K562 (cell line): ENCODE data around the gene AMBRA1. TPM values are rescaled to one million over a fixed set of nuclear protein-coding genes. Genes with fewer than 3 reads are reported as not detected.

Experiments
- ATAC-seq: fragments of 200-7000 bp; cut with Tn5 transposase; 3 replicates; pipeline ENCODE4 v1.9.1; 2020; ENCODE audit warnings: moderate library complexity
- BruUV-seq: library from RNA; stranded (reverse); fragments of 400-500 nt; replicated peaks from 2 replicates; lab custom pipeline; 2021; lab: Mats Ljungman, UMichigan
- CTCF ChIA-PET: fragments of 300-600 bp; formaldehyde crosslinking; extraction: SDS; loops from one replicate; lab custom pipeline; 2021; ENCODE audit warnings: low intra/inter-chr PET ratio; lab: Yijun Ruan, JAX
- POLR2A ChIA-PET: fragments of 300-600, 350-650 bp; sonication (Branson Sonifier 250); formaldehyde crosslinking; extraction: SDS; loops from one replicate; lab custom pipeline; 2021; ENCODE audit warnings: antibody characterized with exemption, inconsistent platforms; lab: Yijun Ruan, JAX
- DNase-seq, 4 experiments: peaks; one replicate each; pipeline versions ENCODE4 v3.0.0 to v3.0.0-alpha.2; 2011 to 2018; ENCODE audit warnings: low spot score in 3 of 4, mixed read lengths in 3 of 4; ENCODE audit errors: extremely low read depth in 1 of 4
- FAIRE-seq: peaks from 2 replicates; lab custom pipeline; 2011; peaks lifted over from hg19 to GRCh38; lab: Jason Lieb, UNC
- H2AFZ ChIP-seq: 2 replicates; pipeline ENCODE4 v1.6.0; 2011; ENCODE audit warnings: low read depth, low read length, control low read depth, inconsistent platforms
- H3K27ac ChIP-seq: fragments of 200-600 bp; 3 replicates; pipeline ENCODE4 v1.8.0; 2011; ENCODE audit warnings: low read depth, mild to moderate bottlenecking, control low read depth, inconsistent platforms, low read length, moderate library complexity, mixed read lengths; ENCODE audit errors: extremely low read depth
- H3K27me3 ChIP-seq, 2 experiments: fragments of 300-600 bp in 1 of 2; 2 replicates in 1 of 2; 3 replicates in 1 of 2; pipeline versions ENCODE4 v1.6.0 to v1.8.0; 2011; ENCODE audit warnings: inconsistent platforms in 2 of 2, low read length in 2 of 2, mild to moderate bottlenecking in 1 of 2, mixed read lengths in 1 of 2, moderate library complexity in 1 of 2; ENCODE audit not compliant: control insufficient read depth in 2 of 2, insufficient read depth in 2 of 2
- H3K36me3 ChIP-seq: fragments of 300-600 bp; 3 replicates; pipeline ENCODE4 v1.8.0; 2011; ENCODE audit warnings: mild to moderate bottlenecking, low read length, inconsistent platforms; ENCODE audit not compliant: control insufficient read depth, insufficient read depth
- H3K4me1 ChIP-seq, 2 experiments: fragments of 200-600 bp in 1 of 2; replicated peaks in 1 of 2; 2 replicates in 1 of 2; 3 replicates in 1 of 2; pipeline versions ENCODE4 v1.5.1 to v1.8.0; 2011; ENCODE audit warnings: inconsistent platforms in 2 of 2, low read length in 2 of 2, mild to moderate bottlenecking in 1 of 2, mixed read lengths in 1 of 2, moderate library complexity in 1 of 2; ENCODE audit not compliant: control insufficient read depth in 2 of 2, insufficient read depth in 2 of 2
- H3K4me2 ChIP-seq: 2 replicates; pipeline ENCODE4 v1.6.1; 2011; ENCODE audit warnings: low read length, control low read depth, inconsistent platforms, mixed read lengths; ENCODE audit not compliant: insufficient read depth
- H3K4me3 ChIP-seq: fragments of 200-600 bp; sonication (generic), shearing (Covaris generic); 2 replicates; pipeline ENCODE4 v1.5.1; 2016; ENCODE audit warnings: control low read depth, inconsistent platforms
- H3K79me2 ChIP-seq: fragments of 200-600 bp; 3 replicates; pipeline ENCODE4 v1.8.0; 2011; ENCODE audit warnings: low read length, inconsistent platforms; ENCODE audit not compliant: control insufficient read depth, insufficient read depth
- H3K9ac ChIP-seq, 2 experiments: 2 replicates each; pipeline versions ENCODE4 v1.6.0 to v1.6.1; 2011; ENCODE audit warnings: low read depth in 2 of 2, low read length in 2 of 2, control low read depth in 1 of 2, inconsistent platforms in 1 of 2, mild to moderate bottlenecking in 1 of 2, mixed read lengths in 1 of 2; ENCODE audit not compliant: insufficient read depth in 1 of 2
- H3K9me1 ChIP-seq: one replicate; pipeline ENCODE4 v1.6.0; 2011; ENCODE audit warnings: inconsistent platforms, mild to moderate bottlenecking, low read length, moderate library complexity; ENCODE audit not compliant: control insufficient read depth, insufficient read depth
- H3K9me3 ChIP-seq: replicated peaks from 2 replicates; pipeline ENCODE4 v1.5.1; 2011; ENCODE audit warnings: low read depth, low read length, inconsistent platforms; ENCODE audit not compliant: control insufficient read depth, insufficient read depth
- H4K20me1 ChIP-seq: replicated peaks from 2 replicates; pipeline ENCODE4 v1.6.1; 2011; ENCODE audit warnings: low read length, inconsistent platforms, mixed read lengths; ENCODE audit not compliant: control insufficient read depth, insufficient read depth
- CBX2 ChIP-seq: fragments of 200-600 bp; sonication (generic); IDR thresholded peaks from one replicate; pipeline ENCODE4 v1.6.1; 2012; ENCODE audit warnings: mild to moderate bottlenecking, low read length, inconsistent platforms; ENCODE audit not compliant: insufficient read depth, poor library complexity, severe bottlenecking
- DMBX1 ChIP-seq: fragments of 250-450 bp; sonication (Bioruptor Pico); IDR thresholded peaks from 2 replicates; pipeline ENCODE4 v1.8.0; 2022; ENCODE audit warnings: inconsistent platforms, mild to moderate bottlenecking, moderate library complexity, borderline replicate concordance
- FOXA3 ChIP-seq, 2 experiments: fragments of 450-650 bp in 1 of 2; sonication (generic) in 1 of 2; formaldehyde crosslinking; IDR thresholded peaks in 1 of 2; conservative IDR thresholded peaks in 1 of 2; 2 replicates each; pipeline versions ENCODE4 v1.4.0 to v1.8.0; 2020 to 2022; ENCODE audit warnings: mild to moderate bottlenecking in 2 of 2, missing genetic modification reagents in 1 of 2
- MEIS2 ChIP-seq: fragments of 450-650 bp; IDR thresholded peaks from 2 replicates; pipeline ENCODE4 v1.6.1; 2014; ENCODE audit warnings: mild to moderate bottlenecking; ENCODE audit not compliant: partially characterized antibody
- PBX2 ChIP-seq, 2 experiments: IDR thresholded peaks in 1 of 2; conservative IDR thresholded peaks in 1 of 2; 2 replicates each; pipeline ENCODE4 v1.6.1; 2016; ENCODE audit warnings: low read depth in 2 of 2, mild to moderate bottlenecking in 1 of 2, missing compliant biosample characterization in 1 of 2, missing genetic modification characterization in 1 of 2, moderate library complexity in 1 of 2
- WGBS: fragments of 100-300 bp; shearing (Covaris generic); methylation state at CpG from one replicate; pipeline ENCODE4 v1.1.6; 2016; ENCODE audit warnings: low coverage, mixed read lengths; ENCODE audit not compliant: insufficient coverage; ENCODE audit errors: missing lambda C conversion rate; 5-methylcytosine and 5-hydroxymethylcytosine counted together
- in situ Hi-C: fragments of 300-500 bp; cut with MboI; formaldehyde crosslinking; loops from 4 replicates; pipeline ENCODE4 v1.15.0; 2018; ENCODE audit warnings: inconsistent platforms, mixed read lengths
- intact Hi-C: fragments of 100-400 bp; cut with micrococcal nuclease; formaldehyde crosslinking; loops from 2 replicates; pipeline ENCODE4 v1.14.2; 2022
- polyA plus RNA-seq, 8 experiments: library from polyadenylated mRNA; depleted of rRNA in 4 of 8; stranded (reverse) in 5 of 8; unstranded in 3 of 8; fragments of >200 nt; fragmentation: Nextera tagmentation in 2 of 8; fragmentation: Illumina TruSeq in 1 of 8; extraction: Ambion mirVana in 2 of 8; extraction: Trizol in 1 of 8; gene quantifications; 2 replicates each; pipeline versions ENCODE4 v1.2.1 to v1.2.3, GENCODE V29; 2011 to 2014; ENCODE audit warnings: inconsistent platforms in 1 of 8, missing spikeins in 1 of 8
- total RNA-seq, 7 experiments: library from RNA; depleted of rRNA in 6 of 7; stranded (reverse); fragments of >200 nt in 6 of 7; fragmentation: Illumina TruSeq in 2 of 7; extraction: Trizol in 2 of 7; gene quantifications; 2 replicates each; pipeline versions ENCODE4 v1.2.1 to v1.2.3, GENCODE V29; 2011 to 2021; ENCODE audit warnings: low replicate concordance in 1 of 7

Gene AMBRA1
- total and polyA plus RNA-seq, 9 of the 15 experiments (the other 6 are each of a cell fraction or from before 2014, with no cell fraction given) = 0.15 to 24.5 (median 13.0) TPM

- peaks cover 13 to 35% of the 10 kb centered on the region in 2 experiments for H3K4me1 ChIP-seq
- H3K36me3 ChIP-seq = peaks cover 48% of the 10 kb centered on the region
- H3K4me3 ChIP-seq = no peak overlapping the region
- H2AFZ ChIP-seq = no peak overlapping the region
- intact Hi-C loops = no loop called here
- FAIRE-seq (no peak), DNase-seq (peak in 1 of 4 experiments; percentile 19)
- H3K9me3 ChIP-seq = no peaks in the 10 kb centered on the region
- peaks cover 7% of the 10 kb centered on the region for H3K9me1 ChIP-seq
- H3K27me3 ChIP-seq = no peaks in the 10 kb centered on the region
- no peak overlapping the region for H3K9ac ChIP-seq
- TF ChIP-seq DMBX1 (CRISPR knock-in tag) (0 out of 2 replicates have a peak, but pooled peaks have one; percentile 12), FOXA3 (CRISPR knock-in tag; conservative IDR thresholded peaks at IDR 0.05 in 1 of 2, IDR thresholded peaks at IDR 0.05 in 1 of 2) (0 out of 4 replicates have a peak, but pooled peaks of 1 of the 2 experiments have one; percentile 33), PBX2 (CRISPR knock-in tag; IDR thresholded peaks at IDR 0.05; ENCODE audit: low read depth) (no peak), PBX2 (tag; conservative IDR thresholded peaks at IDR 0.05; ENCODE audit: low read depth) (0 out of 2 replicates have a peak, but pooled peaks have one; percentile 27), MEIS2 (peak; percentile 77), CBX2 (no peak)
- TF ChIP-seq, all 486 proteins: peak for 4
- no peak overlapping the region for H3K4me2 ChIP-seq
- no peak; the same call in 2 of the 3 replicates for ATAC-seq
- peaks cover 5% of the 10 kb centered on the region; the same call in 1 of the 3 replicates for H3K79me2 ChIP-seq
- POLR2A ChIA-PET = interaction anchor here (0.5 to 2.0 kb wide), 3 partner anchors 15 to 307 kb away, joined by 3 to 8 read pairs (median 5); no protein-coding TSS in a partner anchor
- WGBS = 61% methylated on average over 3 of the region's 3 CpGs
- CTCF ChIA-PET = interaction anchor here (0.7 kb wide), 1 partner anchor 1948 kb away, joined by 3 read pairs; no protein-coding TSS in a partner anchor
- in situ Hi-C loops = no loop called here
- no TSS peak for BruUV-seq
- peaks cover 6% of the 10 kb centered on the region; the same call in 1 of the 2 replicates for H4K20me1 ChIP-seq
- H3K27ac ChIP-seq = no peak overlapping the region
Observed at GRCh38 chr11:46504817-46505613, 88.8 kb downstream of the AMBRA1 start.
